Erythroblast (primary cell): ENCODE results near the gene USP40.

ENCODE experiments used
- GATA1 ChIP-seq: IDR thresholded peaks from 2 replicates; pipeline ENCODE4 v1.6.1; 2011; ENCODE audit warnings: low read depth, mild to moderate bottlenecking, control low read depth, low read length, moderate library complexity
- POLR2A ChIP-seq: IDR thresholded peaks from 2 replicates; pipeline ENCODE4 v1.6.1; 2011; ENCODE audit warnings: mild to moderate bottlenecking, low read length

DNA sequence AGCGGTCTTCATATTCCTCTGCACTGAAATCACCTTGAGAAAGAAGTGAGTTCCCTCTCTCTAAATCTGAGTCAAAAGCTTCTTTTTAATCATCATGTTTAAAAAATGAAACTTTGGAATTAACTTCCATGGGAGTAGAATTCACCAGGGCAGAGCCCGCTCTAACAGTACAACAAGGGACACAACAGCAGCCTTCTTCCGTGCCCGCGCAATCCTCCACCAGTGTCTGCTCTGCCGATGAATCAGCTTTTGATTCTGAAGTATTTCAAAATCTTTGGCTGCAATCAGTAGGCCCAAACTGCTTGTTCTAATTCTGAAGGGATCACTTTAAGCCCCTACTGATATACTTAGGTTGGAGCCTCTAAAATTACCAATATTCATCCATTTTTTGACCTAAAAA lies 76.9 kb downstream of the USP40 start:
- TF ChIP-seq POLR2A (no peak), GATA1 (no peak)
